HG03354 (cell line): Measurements from ENCODE around the gene MEF2C.

Experiments
- ATAC-seq: cut with Tn5 transposase; IDR thresholded peaks from one replicate; pipeline ENCODE4 v1.9.1; 2021; ENCODE audit warnings: mild to moderate bottlenecking; ENCODE audit not compliant: unreplicated experiment, poor library complexity, severe bottlenecking

Gene MEF2C

DNA sequence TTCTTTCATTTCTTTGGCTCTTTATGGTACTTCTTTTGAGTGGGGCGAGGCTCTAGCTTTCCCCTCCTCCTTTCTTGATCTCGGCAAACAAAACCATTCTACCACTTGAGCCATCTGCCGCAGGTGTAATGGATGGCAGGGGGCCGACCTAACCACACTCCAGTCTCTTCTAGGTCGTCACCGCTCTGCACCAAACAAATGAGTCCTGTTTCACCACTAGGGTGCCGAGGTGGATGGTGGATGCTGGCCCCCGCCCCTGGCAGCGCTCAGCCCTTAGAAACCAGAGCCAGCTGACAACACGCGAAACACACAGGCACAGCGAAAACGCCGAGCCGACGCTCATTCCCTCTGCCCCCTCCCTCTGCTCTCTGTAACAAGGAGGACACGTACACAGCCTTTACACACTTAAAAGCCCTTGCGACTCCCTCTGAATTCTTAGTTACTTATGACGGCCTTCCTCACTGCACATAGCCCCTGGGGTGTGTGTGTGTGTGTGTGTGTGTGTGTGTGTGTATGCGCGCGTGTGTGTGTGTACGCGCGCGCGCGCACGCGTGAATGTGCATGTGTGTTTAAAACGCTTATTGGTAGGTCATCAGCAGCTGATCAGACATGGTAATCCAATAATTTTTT, 199.4 kb downstream of the MEF2C start:
- peak; percentile 66 for ATAC-seq

GRCh38 chr5:88682881-88683361, 200.1 kb downstream of the MEF2C start:
- ATAC-seq = no peak

- ATAC-seq = no peak
Observed at GRCh38 chr5:88682131-88682530, 200.9 kb downstream of the MEF2C start.

DNA sequence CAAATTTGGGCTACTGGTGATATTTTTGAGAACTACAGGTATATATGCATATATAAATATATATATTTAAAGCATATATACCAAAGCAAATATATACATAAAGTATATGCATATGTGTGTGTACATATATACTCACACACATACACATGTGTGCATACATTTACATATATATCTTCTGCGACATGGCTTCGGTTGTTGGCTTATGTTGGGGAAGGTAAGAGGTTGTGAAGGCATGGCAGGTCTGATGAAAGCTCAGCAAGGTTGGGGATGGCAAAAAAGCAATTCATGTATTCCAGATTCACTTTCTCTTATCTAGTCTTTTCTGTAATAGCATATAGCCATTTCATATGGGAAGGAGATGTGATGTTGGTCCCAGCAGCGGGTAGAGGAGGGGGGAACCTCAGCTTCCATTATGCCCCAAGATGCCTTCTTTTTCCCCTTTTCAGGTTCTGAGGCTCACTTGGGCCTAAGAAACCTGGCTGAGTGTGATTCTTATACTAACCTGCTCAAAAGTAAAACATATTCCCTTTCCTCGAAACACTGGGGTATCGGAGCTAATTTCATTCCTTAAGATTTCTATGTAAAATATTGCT, 201.7 kb downstream of the MEF2C start:
- ATAC-seq = no peak

- ATAC-seq = peak; percentile 85
Observed at GRCh38 chr5:88680253-88681132, 202.5 kb downstream of the MEF2C start.

DNA sequence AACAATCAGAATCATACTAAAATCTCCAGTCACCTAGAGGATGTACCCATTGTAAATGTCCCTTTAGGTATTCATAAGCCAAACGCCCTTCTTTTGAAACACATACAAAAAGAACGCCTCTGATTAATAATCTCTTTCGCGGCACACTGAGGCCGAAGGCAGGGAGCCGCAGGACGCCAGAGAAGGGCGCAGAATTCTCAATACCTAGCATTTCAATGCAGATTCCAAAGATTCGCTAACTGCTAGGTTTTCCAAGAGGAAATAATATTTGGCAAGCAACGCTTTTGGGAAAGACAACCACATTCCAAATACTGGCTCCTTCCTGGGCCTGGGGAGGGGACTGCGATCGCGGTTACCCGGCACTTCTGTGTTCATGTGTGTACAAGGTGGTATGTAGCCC, 203.3 kb downstream of the MEF2C start:
- ATAC-seq = no peak

DNA sequence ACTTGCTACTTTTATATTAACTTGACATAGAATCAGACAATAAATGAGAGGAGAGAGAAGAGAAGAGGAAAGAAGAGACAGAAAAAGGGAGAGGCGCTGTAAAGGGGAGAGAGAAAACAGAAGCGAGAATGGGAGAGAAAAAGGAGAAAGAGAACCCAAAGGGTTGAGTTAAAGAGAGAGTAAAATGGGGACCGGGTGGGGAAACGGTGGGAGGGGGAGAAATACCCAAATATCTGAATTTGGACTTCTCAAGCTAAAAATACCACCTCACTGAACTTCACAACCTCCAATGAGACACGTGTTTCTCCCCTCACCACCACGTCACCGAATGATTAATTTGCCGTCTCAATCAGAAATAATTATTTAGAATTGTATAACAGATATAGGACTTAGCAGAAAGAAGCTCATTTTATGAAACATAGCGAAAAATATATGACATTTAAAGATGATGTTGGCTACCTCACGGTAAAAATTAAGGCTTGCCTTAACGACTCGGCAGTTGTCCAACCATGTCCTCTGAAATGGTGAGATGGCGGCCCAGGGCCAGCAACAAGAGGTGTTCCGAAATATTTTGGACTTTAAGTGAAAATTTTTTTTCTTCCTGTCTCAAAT, 204.1 kb downstream of the MEF2C start:
- ATAC-seq = no peak

- ATAC-seq = no peak
Observed at GRCh38 chr5:88677943-88678769, 204.8 kb downstream of the MEF2C start.

- ATAC-seq = no peak
Observed at GRCh38 chr5:88677376-88677895, 205.5 kb downstream of the MEF2C start.

- ATAC-seq = no peak
Observed at GRCh38 chr5:88676637-88677375, 206.2 kb downstream of the MEF2C start.

- peak; percentile 31 for ATAC-seq
Observed at GRCh38 chr5:88675708-88676636, 207.0 kb downstream of the MEF2C start.

GRCh38 chr5:88675168-88675707, 207.7 kb downstream of the MEF2C start:
- ATAC-seq = peak; percentile 14

GRCh38 chr5:88674356-88675167, 208.4 kb downstream of the MEF2C start:
- ATAC-seq = peak; percentile 70

GRCh38 chr5:88673253-88674105, 209.5 kb downstream of the MEF2C start:
- ATAC-seq = no peak

GRCh38 chr5:88672644-88673252, 210.2 kb downstream of the MEF2C start:
- no peak for ATAC-seq
